Measurements from ENCODE around the gene SLAMF9. TPM values are rescaled to one million over a fixed set of nuclear protein-coding genes. Genes with fewer than 3 reads are reported as not detected.

The SLAMF9 gene
- not detected for total RNA-seq
- not detected for polyA plus RNA-seq (2013, experiment 1 of 2)
- not detected for polyA plus RNA-seq (2013, experiment 2 of 2)
- long read RNA-seq, experiment 1, result 0 reads
- long read RNA-seq, experiment 2, result 0 reads
- long read RNA-seq, experiment 3, result 0 reads
- long read RNA-seq, experiment 4, result 0 reads

- WGBS, 2 experiments (ENCODE audit: insufficient coverage in 1 of 2, insufficient read length in 1 of 2), result 83 to 90% methylated on average over 10 to 11 of the region's 11 CpGs
- Mint-ChIP-seq H3K36me3 (ENCODE audit: low read depth) (no peaks in the 10 kb centered on the region), H3K9me3 (no peaks in the 10 kb centered on the region), H3K4me3 (no peak within 1 kb of the TSS), H3K27ac (no peak within 1 kb of the TSS), H3K4me1 (peaks cover 3% of the 10 kb centered on the region), H3K27me3 (ENCODE audit: insufficient read depth) (peaks cover 34% of the 10 kb centered on the region)
- Histone ChIP-seq H3K9ac (ENCODE audit: extremely low read depth, low read length, poor library complexity, severe bottlenecking) (no peak within 1 kb of the TSS), H3K4me3 (ENCODE audit: low read length) (no peak within 1 kb of the TSS), H3K9me3 (ENCODE audit: control insufficient read depth, low read length) (no peaks in the 10 kb centered on the region), H3K27me3 (ENCODE audit: control insufficient read depth, insufficient read depth, low read length, poor library complexity, severe bottlenecking) (peaks cover 24% of the 10 kb centered on the region), H3K27ac (ENCODE audit: low read depth, low read length) (no peak within 1 kb of the TSS), H3K4me1 (ENCODE audit: control insufficient read depth, insufficient read depth, low read length) (peaks cover 4% of the 10 kb centered on the region), H3K36me3 (ENCODE audit: control insufficient read depth, insufficient read depth, low read length) (no peaks in the 10 kb centered on the region)
- TF ChIP-seq, protein P1, sequence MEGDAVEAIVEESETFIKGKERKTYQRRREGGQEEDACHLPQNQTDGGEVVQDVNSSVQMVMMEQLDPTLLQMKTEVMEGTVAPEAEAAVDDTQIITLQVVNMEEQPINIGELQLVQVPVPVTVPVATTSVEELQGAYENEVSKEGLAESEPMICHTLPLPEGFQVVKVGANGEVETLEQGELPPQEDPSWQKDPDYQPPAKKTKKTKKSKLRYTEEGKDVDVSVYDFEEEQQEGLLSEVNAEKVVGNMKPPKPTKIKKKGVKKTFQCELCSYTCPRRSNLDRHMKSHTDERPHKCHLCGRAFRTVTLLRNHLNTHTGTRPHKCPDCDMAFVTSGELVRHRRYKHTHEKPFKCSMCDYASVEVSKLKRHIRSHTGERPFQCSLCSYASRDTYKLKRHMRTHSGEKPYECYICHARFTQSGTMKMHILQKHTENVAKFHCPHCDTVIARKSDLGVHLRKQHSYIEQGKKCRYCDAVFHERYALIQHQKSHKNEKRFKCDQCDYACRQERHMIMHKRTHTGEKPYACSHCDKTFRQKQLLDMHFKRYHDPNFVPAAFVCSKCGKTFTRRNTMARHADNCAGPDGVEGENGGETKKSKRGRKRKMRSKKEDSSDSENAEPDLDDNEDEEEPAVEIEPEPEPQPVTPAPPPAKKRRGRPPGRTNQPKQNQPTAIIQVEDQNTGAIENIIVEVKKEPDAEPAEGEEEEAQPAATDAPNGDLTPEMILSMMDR (conservative IDR thresholded peaks at IDR 0.05), result no peak
- peak; percentile 38 for DNase-seq
These were observed at the start of gene SLAMF9 for GRCh38 chr1:159953536-159954515. TSS of gene SLAMF9 (minus strand) at chr1:159954237. CDS start at chr1:159954137, 100 bp downstream.

DNA sequence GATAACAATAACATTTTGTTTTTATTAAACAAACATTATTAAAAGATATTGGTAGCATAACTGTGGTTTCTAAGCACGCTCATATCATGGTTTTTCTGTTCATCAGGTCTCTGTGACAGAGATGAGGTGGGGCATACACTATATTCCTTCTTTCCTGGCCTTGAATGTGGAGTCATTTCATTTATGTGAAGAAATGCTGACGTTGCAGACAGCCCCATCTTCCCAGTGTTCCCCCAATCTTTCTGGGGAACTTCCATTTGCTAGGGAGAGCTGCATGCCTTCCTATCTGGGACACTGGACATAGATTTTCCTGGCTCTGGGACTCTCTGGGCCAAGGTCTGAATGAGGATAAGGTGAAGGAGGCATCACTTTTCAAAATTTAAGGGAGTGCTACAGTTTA is 47.4 kb upstream of the SLAMF9 start:
- no peaks in the 10 kb centered on the region for H3K36me3 Mint-ChIP-seq (ENCODE audit: low read depth)
- H3K9ac ChIP-seq (ENCODE audit: extremely low read depth, low read length, poor library complexity, severe bottlenecking), result no peak overlapping the region
- H3K9me3 Mint-ChIP-seq, result no peaks in the 10 kb centered on the region
- no peak overlapping the region for H3K4me3 ChIP-seq (ENCODE audit: low read length)
- H3K27me3 ChIP-seq (ENCODE audit: control insufficient read depth, insufficient read depth, low read length, poor library complexity, severe bottlenecking), result peaks cover 11% of the 10 kb centered on the region
- no peak overlapping the region for H3K4me3 Mint-ChIP-seq
- no peak for DNase-seq
- no peak overlapping the region for H3K27ac Mint-ChIP-seq
- no peaks in the 10 kb centered on the region for H3K36me3 ChIP-seq (ENCODE audit: control insufficient read depth, insufficient read depth, low read length)
- TF ChIP-seq, protein P1 (conservative IDR thresholded peaks at IDR 0.05), result no peak
- no peak overlapping the region for H3K27ac ChIP-seq (ENCODE audit: low read depth, low read length)
- H3K4me1 Mint-ChIP-seq, result no peaks in the 10 kb centered on the region
- no peaks in the 10 kb centered on the region for H3K9me3 ChIP-seq (ENCODE audit: control insufficient read depth, low read length)
- peaks cover 13% of the 10 kb centered on the region for H3K27me3 Mint-ChIP-seq (ENCODE audit: insufficient read depth)
- H3K4me1 ChIP-seq (ENCODE audit: control insufficient read depth, insufficient read depth, low read length), result no peaks in the 10 kb centered on the region
- WGBS, 2 experiments (ENCODE audit: insufficient coverage in 1 of 2, insufficient read length in 1 of 2), result 67 to 83% methylated on average over 1 to 2 of the region's 2 CpGs

DNA sequence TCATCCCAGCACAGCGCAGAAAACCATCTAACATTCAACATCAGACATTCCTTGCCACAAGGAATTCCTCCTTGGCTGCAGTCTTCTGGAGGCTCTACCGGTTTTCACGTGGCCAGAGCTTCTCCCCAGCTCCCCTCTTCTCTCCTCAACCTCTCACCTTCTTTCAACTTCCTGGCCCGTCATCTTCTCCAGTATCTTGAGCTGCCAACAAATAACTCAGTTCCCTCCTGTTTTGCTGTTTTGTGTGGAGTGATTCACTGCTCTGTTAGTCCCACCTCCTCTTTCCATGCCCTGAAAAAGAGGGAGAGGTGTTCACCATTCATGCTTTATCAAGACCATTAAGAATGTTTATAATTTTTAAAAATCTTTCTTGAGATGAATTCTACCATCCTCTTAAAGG is 45.2 kb upstream of the SLAMF9 start:
- Mint-ChIP-seq H3K4me1 (no peaks in the 10 kb centered on the region), H3K4me3 (no peak overlapping the region), H3K27ac (no peak overlapping the region), H3K36me3 (ENCODE audit: low read depth) (no peaks in the 10 kb centered on the region), H3K9me3 (no peaks in the 10 kb centered on the region), H3K27me3 (ENCODE audit: insufficient read depth) (peaks cover 15% of the 10 kb centered on the region)
- 85 to 86% methylated on average over 4 of the region's 4 CpGs for WGBS, 2 experiments (ENCODE audit: insufficient coverage in 1 of 2, insufficient read length in 1 of 2)
- TF ChIP-seq, protein P1 (conservative IDR thresholded peaks at IDR 0.05), result no peak
- no peaks in the 10 kb centered on the region for H3K9me3 ChIP-seq (ENCODE audit: control insufficient read depth, low read length)
- no peak overlapping the region for H3K9ac ChIP-seq (ENCODE audit: extremely low read depth, low read length, poor library complexity, severe bottlenecking)
- no peak for DNase-seq
- no peaks in the 10 kb centered on the region for H3K4me1 ChIP-seq (ENCODE audit: control insufficient read depth, insufficient read depth, low read length)
- H3K27me3 ChIP-seq (ENCODE audit: control insufficient read depth, insufficient read depth, low read length, poor library complexity, severe bottlenecking), result peaks cover 11% of the 10 kb centered on the region
- H3K27ac ChIP-seq (ENCODE audit: low read depth, low read length), result no peak overlapping the region
- no peak overlapping the region for H3K4me3 ChIP-seq (ENCODE audit: low read length)
- no peaks in the 10 kb centered on the region for H3K36me3 ChIP-seq (ENCODE audit: control insufficient read depth, insufficient read depth, low read length)
